ENCODE results near the gene PRKN.

The PRKN gene

GRCh38 chr6:162251257-162251656, 476.3 kb downstream of the PRKN start:
- Histone ChIP-seq H3K9me3 (ENCODE audit: control insufficient read depth, low read length) (no peaks in the 10 kb centered on the region), H3K4me2 (ENCODE audit: low read length, poor library complexity, severe bottlenecking) (no peak overlapping the region), H3K36me3 (ENCODE audit: control insufficient read depth in 1 of 2, insufficient read depth in 2 of 2, low read depth in 1 of 2, low read length in 2 of 2) (no peaks in the 10 kb centered on the region), H4K91ac (ENCODE audit: low read length) (no peak overlapping the region), H2BK15ac (ENCODE audit: low read depth, poor library complexity, severe bottlenecking) (no peak overlapping the region), H3K14ac (ENCODE audit: low read length in 2 of 2) (no peak overlapping the region), H3K18ac (ENCODE audit: low read depth in 1 of 2, low read length in 2 of 2) (no peak overlapping the region), H3K27ac (ENCODE audit: low read length, poor library complexity, severe bottlenecking) (no peak overlapping the region), H2BK12ac (ENCODE audit: low read length in 2 of 2) (no peak overlapping the region), H3K9ac (ENCODE audit: low read length) (no peak overlapping the region), H3K4me3 (ENCODE audit: insufficient read depth in 1 of 2, low read depth in 1 of 2, low read length in 2 of 2) (no peak overlapping the region), H2AK5ac (ENCODE audit: low read length, severe bottlenecking) (no peak overlapping the region), H3K79me1 (replicated peaks; ENCODE audit: low read length, poor library complexity, severe bottlenecking) (no peaks in the 10 kb centered on the region), H3K23ac (ENCODE audit: low read length in 2 of 2) (no peak overlapping the region), H2BK120ac (ENCODE audit: low read depth, low read length) (no peak overlapping the region), H3K4ac (ENCODE audit: low read depth in 1 of 2, low read length in 2 of 2) (no peak overlapping the region), H2AFZ (ENCODE audit: low read depth, low read length) (no peak overlapping the region), H3K4me1 (ENCODE audit: control insufficient read depth, insufficient read depth, low read depth, low read length) (no peaks in the 10 kb centered on the region), H4K8ac (ENCODE audit: low read length) (no peak overlapping the region), H3K27me3 (ENCODE audit: control insufficient read depth in 1 of 2, insufficient read depth in 1 of 2, low read length in 2 of 2) (no peaks in the 10 kb centered on the region), H2BK5ac (ENCODE audit: low read depth, low read length, poor library complexity, severe bottlenecking) (no peak overlapping the region)
- 25% methylated on average over 2 of the region's 3 CpGs for WGBS
- no peak for DNase-seq

- H3K4me1 ChIP-seq (ENCODE audit: control insufficient read depth, insufficient read depth, low read depth, low read length), result no peaks in the 10 kb centered on the region
- no peak overlapping the region for H2AFZ ChIP-seq (ENCODE audit: low read depth, low read length)
- no peak overlapping the region for H2BK15ac ChIP-seq (ENCODE audit: low read depth, poor library complexity, severe bottlenecking)
- no peak overlapping the region for H3K4ac ChIP-seq (ENCODE audit: low read depth in 1 of 2, low read length in 2 of 2)
- H3K36me3 ChIP-seq (ENCODE audit: control insufficient read depth in 1 of 2, insufficient read depth in 2 of 2, low read depth in 1 of 2, low read length in 2 of 2), result no peaks in the 10 kb centered on the region
- no peaks in the 10 kb centered on the region for H3K9me3 ChIP-seq (ENCODE audit: control insufficient read depth, low read length)
- no peak overlapping the region for H3K23ac ChIP-seq (ENCODE audit: low read length in 2 of 2)
- 90% methylated on average over 11 of the region's 11 CpGs for WGBS
- no peak overlapping the region for H2BK120ac ChIP-seq (ENCODE audit: low read depth, low read length)
- H3K18ac ChIP-seq (ENCODE audit: low read depth in 1 of 2, low read length in 2 of 2), result no peak overlapping the region
- H4K91ac ChIP-seq (ENCODE audit: low read length), result no peak overlapping the region
- no peak overlapping the region for H2AK5ac ChIP-seq (ENCODE audit: low read length, severe bottlenecking)
- H3K9ac ChIP-seq (ENCODE audit: low read length), result no peak overlapping the region
- no peak overlapping the region for H2BK5ac ChIP-seq (ENCODE audit: low read depth, low read length, poor library complexity, severe bottlenecking)
- H3K4me2 ChIP-seq (ENCODE audit: low read length, poor library complexity, severe bottlenecking), result no peak overlapping the region
- DNase-seq, result no peak
- no peak overlapping the region for H4K8ac ChIP-seq (ENCODE audit: low read length)
- H3K4me3 ChIP-seq (ENCODE audit: insufficient read depth in 1 of 2, low read depth in 1 of 2, low read length in 2 of 2), result no peak overlapping the region
- no peak overlapping the region for H2BK12ac ChIP-seq (ENCODE audit: low read length in 2 of 2)
- H3K79me1 ChIP-seq (replicated peaks; ENCODE audit: low read length, poor library complexity, severe bottlenecking), result no peaks in the 10 kb centered on the region
- no peaks in the 10 kb centered on the region for H3K27me3 ChIP-seq (ENCODE audit: control insufficient read depth in 1 of 2, insufficient read depth in 1 of 2, low read length in 2 of 2)
- H3K27ac ChIP-seq (ENCODE audit: low read length, poor library complexity, severe bottlenecking), result no peak overlapping the region
- no peak overlapping the region for H3K14ac ChIP-seq (ENCODE audit: low read length in 2 of 2)
These were observed 477.5 kb downstream of the PRKN start for GRCh38 chr6:162249907-162250642.

- no peak overlapping the region for H3K14ac ChIP-seq (ENCODE audit: low read length in 2 of 2)
- no peak overlapping the region for H2BK12ac ChIP-seq (ENCODE audit: low read length in 2 of 2)
- WGBS, result 89% methylated on average over 4 of the region's 8 CpGs
- no peak overlapping the region for H3K18ac ChIP-seq (ENCODE audit: low read depth in 1 of 2, low read length in 2 of 2)
- no peak overlapping the region for H2BK5ac ChIP-seq (ENCODE audit: low read depth, low read length, poor library complexity, severe bottlenecking)
- H3K9ac ChIP-seq (ENCODE audit: low read length), result no peak overlapping the region
- no peak overlapping the region for H3K27ac ChIP-seq (ENCODE audit: low read length, poor library complexity, severe bottlenecking)
- H3K27me3 ChIP-seq (ENCODE audit: control insufficient read depth in 1 of 2, insufficient read depth in 1 of 2, low read length in 2 of 2), result no peaks in the 10 kb centered on the region
- no peak overlapping the region for H3K23ac ChIP-seq (ENCODE audit: low read length in 2 of 2)
- no peak overlapping the region for H4K8ac ChIP-seq (ENCODE audit: low read length)
- H2AK5ac ChIP-seq (ENCODE audit: low read length, severe bottlenecking), result no peak overlapping the region
- H4K91ac ChIP-seq (ENCODE audit: low read length), result no peak overlapping the region
- H3K36me3 ChIP-seq (ENCODE audit: control insufficient read depth in 1 of 2, insufficient read depth in 2 of 2, low read depth in 1 of 2, low read length in 2 of 2), result no peaks in the 10 kb centered on the region
- H3K9me3 ChIP-seq (ENCODE audit: control insufficient read depth, low read length), result no peaks in the 10 kb centered on the region
- H3K4me1 ChIP-seq (ENCODE audit: control insufficient read depth, insufficient read depth, low read depth, low read length), result no peaks in the 10 kb centered on the region
- H3K79me1 ChIP-seq (replicated peaks; ENCODE audit: low read length, poor library complexity, severe bottlenecking), result no peaks in the 10 kb centered on the region
- no peak overlapping the region for H2AFZ ChIP-seq (ENCODE audit: low read depth, low read length)
- H3K4me2 ChIP-seq (ENCODE audit: low read length, poor library complexity, severe bottlenecking), result no peak overlapping the region
- no peak overlapping the region for H3K4ac ChIP-seq (ENCODE audit: low read depth in 1 of 2, low read length in 2 of 2)
- no peak for DNase-seq
- H3K4me3 ChIP-seq (ENCODE audit: insufficient read depth in 1 of 2, low read depth in 1 of 2, low read length in 2 of 2), result no peak overlapping the region
- H2BK15ac ChIP-seq (ENCODE audit: low read depth, poor library complexity, severe bottlenecking), result no peak overlapping the region
- no peak overlapping the region for H2BK120ac ChIP-seq (ENCODE audit: low read depth, low read length)
These were observed 481.6 kb downstream of the PRKN start for GRCh38 chr6:162245830-162246420.

- no peak overlapping the region for H2AK5ac ChIP-seq (ENCODE audit: low read length, severe bottlenecking)
- no peak overlapping the region for H3K23ac ChIP-seq (ENCODE audit: low read length in 2 of 2)
- no peak overlapping the region for H2BK12ac ChIP-seq (ENCODE audit: low read length in 2 of 2)
- no peak overlapping the region for H2BK5ac ChIP-seq (ENCODE audit: low read depth, low read length, poor library complexity, severe bottlenecking)
- no peak overlapping the region for H3K4me3 ChIP-seq (ENCODE audit: insufficient read depth in 1 of 2, low read depth in 1 of 2, low read length in 2 of 2)
- no peaks in the 10 kb centered on the region for H3K9me3 ChIP-seq (ENCODE audit: control insufficient read depth, low read length)
- H3K36me3 ChIP-seq (ENCODE audit: control insufficient read depth in 1 of 2, insufficient read depth in 2 of 2, low read depth in 1 of 2, low read length in 2 of 2), result no peaks in the 10 kb centered on the region
- no peak overlapping the region for H3K9ac ChIP-seq (ENCODE audit: low read length)
- H3K79me1 ChIP-seq (replicated peaks; ENCODE audit: low read length, poor library complexity, severe bottlenecking), result no peaks in the 10 kb centered on the region
- H3K27me3 ChIP-seq (ENCODE audit: control insufficient read depth in 1 of 2, insufficient read depth in 1 of 2, low read length in 2 of 2), result no peaks in the 10 kb centered on the region
- no peak overlapping the region for H3K27ac ChIP-seq (ENCODE audit: low read length, poor library complexity, severe bottlenecking)
- H3K4me2 ChIP-seq (ENCODE audit: low read length, poor library complexity, severe bottlenecking), result no peak overlapping the region
- H2AFZ ChIP-seq (ENCODE audit: low read depth, low read length), result no peak overlapping the region
- H2BK120ac ChIP-seq (ENCODE audit: low read depth, low read length), result no peak overlapping the region
- H3K4ac ChIP-seq (ENCODE audit: low read depth in 1 of 2, low read length in 2 of 2), result no peak overlapping the region
- DNase-seq, result no peak
- H4K91ac ChIP-seq (ENCODE audit: low read length), result no peak overlapping the region
- no peak overlapping the region for H2BK15ac ChIP-seq (ENCODE audit: low read depth, poor library complexity, severe bottlenecking)
- WGBS, result no CpG with 5 or more reads among the region's 1 CpG
- no peak overlapping the region for H3K18ac ChIP-seq (ENCODE audit: low read depth in 1 of 2, low read length in 2 of 2)
- H4K8ac ChIP-seq (ENCODE audit: low read length), result no peak overlapping the region
- no peaks in the 10 kb centered on the region for H3K4me1 ChIP-seq (ENCODE audit: control insufficient read depth, insufficient read depth, low read depth, low read length)
- H3K14ac ChIP-seq (ENCODE audit: low read length in 2 of 2), result no peak overlapping the region
These were observed 483.5 kb downstream of the PRKN start for GRCh38 chr6:162244031-162244430.
